Measurements from ENCODE around the gene RAPGEF4. TPM values are rescaled to one million over a fixed set of nuclear protein-coding genes. Genes with fewer than 3 reads are reported as not detected.

The RAPGEF4 gene
- total RNA-seq, 3 donors from 2014 or later = 1.2 to 2.8 (median 2.2) TPM

DNA sequence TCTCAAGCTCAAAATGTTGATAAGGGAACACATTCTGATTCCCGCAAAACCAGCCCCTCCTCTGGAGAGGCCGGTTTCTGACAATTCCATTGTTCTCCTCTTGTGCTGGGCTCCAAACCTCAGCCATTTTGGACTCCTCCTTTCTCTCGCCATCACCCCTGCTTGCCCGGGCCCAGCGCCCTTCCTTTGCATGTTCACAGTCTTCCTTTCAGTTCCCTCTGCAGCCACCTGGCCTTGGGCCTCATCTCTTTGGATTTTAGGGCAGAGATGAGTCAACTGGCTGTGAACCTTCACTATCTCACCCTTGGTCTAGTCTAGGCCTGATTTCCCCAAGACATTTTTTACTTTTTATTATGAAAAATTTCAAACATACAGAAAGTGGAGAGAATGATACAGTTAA is 184.1 kb downstream of the RAPGEF4 start:
- DNase-seq (no peak), ATAC-seq (no peak)
- Histone ChIP-seq H3K4me1 (ENCODE audit: low read depth) (no peaks in the 10 kb centered on the region), H3K36me3 (ENCODE audit: low read depth) (no peaks in the 10 kb centered on the region), H3K4me3 (no peak overlapping the region), H3K9me3 (no peaks in the 10 kb centered on the region)
- TF ChIP-seq, protein P1, sequence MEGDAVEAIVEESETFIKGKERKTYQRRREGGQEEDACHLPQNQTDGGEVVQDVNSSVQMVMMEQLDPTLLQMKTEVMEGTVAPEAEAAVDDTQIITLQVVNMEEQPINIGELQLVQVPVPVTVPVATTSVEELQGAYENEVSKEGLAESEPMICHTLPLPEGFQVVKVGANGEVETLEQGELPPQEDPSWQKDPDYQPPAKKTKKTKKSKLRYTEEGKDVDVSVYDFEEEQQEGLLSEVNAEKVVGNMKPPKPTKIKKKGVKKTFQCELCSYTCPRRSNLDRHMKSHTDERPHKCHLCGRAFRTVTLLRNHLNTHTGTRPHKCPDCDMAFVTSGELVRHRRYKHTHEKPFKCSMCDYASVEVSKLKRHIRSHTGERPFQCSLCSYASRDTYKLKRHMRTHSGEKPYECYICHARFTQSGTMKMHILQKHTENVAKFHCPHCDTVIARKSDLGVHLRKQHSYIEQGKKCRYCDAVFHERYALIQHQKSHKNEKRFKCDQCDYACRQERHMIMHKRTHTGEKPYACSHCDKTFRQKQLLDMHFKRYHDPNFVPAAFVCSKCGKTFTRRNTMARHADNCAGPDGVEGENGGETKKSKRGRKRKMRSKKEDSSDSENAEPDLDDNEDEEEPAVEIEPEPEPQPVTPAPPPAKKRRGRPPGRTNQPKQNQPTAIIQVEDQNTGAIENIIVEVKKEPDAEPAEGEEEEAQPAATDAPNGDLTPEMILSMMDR (IDR thresholded peaks at IDR 0.05) = no peak
- intact Hi-C loops (cut with DNase I, micrococcal nuclease) = no loop called here

DNA sequence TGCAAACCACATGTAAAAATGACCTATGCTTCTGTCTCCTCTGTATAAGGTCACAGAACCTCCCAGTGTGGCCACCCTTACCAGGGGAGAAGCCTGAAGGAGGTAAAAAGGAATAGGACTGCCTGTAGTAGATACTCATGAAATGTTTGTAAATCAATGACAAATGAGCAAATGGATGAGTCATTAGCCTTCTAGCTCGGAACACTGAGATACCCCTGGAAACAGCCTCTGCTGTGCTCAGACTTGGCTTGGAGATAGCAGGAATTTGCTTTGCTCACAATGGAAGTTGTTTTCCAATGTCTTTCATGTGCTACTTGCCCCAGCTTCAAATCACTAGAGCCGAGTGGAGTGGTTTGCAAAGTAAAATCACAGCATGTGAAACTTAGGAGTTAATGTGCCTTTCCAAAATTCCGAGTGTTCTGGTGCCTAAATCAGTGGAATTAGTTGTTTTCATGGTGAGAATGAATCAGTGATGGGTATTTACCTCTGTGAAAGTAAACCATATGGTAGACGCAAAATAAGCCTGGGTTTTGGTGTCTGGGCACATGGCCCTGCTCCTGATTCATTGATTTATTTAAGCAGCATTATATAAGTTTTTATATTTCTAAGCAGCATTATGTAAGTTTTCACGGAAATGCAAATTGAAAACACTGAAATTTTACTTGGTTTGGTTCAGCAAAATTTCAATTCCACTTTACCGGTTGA is 186.0 kb downstream of the RAPGEF4 start:
- Histone ChIP-seq H3K4me1 (ENCODE audit: low read depth) (no peaks in the 10 kb centered on the region), H3K9me3 (no peaks in the 10 kb centered on the region), H3K36me3 (ENCODE audit: low read depth) (no peaks in the 10 kb centered on the region), H3K4me3 (no peak overlapping the region)
- TF ChIP-seq, protein P1 (IDR thresholded peaks at IDR 0.05) = no peak
- DNase-seq = no peak
- intact Hi-C loops (cut with DNase I, micrococcal nuclease) = no loop called here
- no peak for ATAC-seq

DNA sequence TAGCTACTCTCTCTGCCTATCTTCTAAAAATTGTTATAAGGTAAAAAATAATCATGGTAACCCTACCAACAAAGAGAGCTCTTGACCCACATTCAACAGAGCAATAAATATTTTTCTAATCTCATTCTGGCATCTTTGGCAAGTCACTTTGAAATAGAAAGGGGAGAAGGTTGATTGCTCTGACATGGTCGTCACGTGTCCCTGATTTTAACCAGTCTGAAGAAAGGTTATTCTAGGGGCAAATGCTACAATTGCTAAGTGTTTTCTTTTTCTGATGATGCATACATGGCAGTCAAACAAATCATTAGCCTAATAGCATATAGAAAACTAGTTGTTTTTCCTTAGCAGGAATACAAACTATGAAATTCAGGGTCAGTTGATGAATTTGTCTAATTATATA is 186.7 kb downstream of the RAPGEF4 start:
- ATAC-seq (no peak), DNase-seq (no peak)
- TF ChIP-seq, protein P1 (IDR thresholded peaks at IDR 0.05) = no peak
- intact Hi-C loops (cut with DNase I, micrococcal nuclease) = no loop called here
- Histone ChIP-seq H3K36me3 (ENCODE audit: low read depth) (no peaks in the 10 kb centered on the region), H3K4me3 (no peak overlapping the region), H3K4me1 (ENCODE audit: low read depth) (no peaks in the 10 kb centered on the region), H3K9me3 (no peaks in the 10 kb centered on the region)

DNA sequence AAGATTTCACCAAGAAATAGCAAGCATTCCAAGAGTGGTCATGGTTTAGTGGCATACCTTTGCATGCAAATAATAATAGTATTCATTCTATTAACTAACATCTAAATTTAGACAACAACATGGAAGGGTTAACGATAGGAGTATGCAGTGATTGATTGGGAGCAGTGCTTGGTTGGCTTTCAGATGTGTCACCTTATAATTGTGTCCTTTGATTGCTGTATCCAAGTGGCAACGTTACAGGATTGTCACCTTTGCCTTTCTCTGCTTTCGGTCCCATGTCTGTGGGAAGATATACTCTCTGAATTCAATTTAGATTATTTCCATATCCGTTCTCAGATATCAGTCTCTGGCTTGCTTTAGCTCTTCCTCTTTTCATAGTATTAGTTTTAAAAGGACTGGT is 187.2 kb downstream of the RAPGEF4 start:
- H3K9me3 ChIP-seq = no peaks in the 10 kb centered on the region
- DNase-seq (no peak), ATAC-seq (no peak)
- intact Hi-C loops (cut with DNase I, micrococcal nuclease) = no loop called here
- no peaks in the 10 kb centered on the region for H3K4me1 ChIP-seq (ENCODE audit: low read depth)
- TF ChIP-seq, protein P1 (IDR thresholded peaks at IDR 0.05) = no peak
- no peaks in the 10 kb centered on the region for H3K36me3 ChIP-seq (ENCODE audit: low read depth)
- H3K4me3 ChIP-seq = no peak overlapping the region

DNA sequence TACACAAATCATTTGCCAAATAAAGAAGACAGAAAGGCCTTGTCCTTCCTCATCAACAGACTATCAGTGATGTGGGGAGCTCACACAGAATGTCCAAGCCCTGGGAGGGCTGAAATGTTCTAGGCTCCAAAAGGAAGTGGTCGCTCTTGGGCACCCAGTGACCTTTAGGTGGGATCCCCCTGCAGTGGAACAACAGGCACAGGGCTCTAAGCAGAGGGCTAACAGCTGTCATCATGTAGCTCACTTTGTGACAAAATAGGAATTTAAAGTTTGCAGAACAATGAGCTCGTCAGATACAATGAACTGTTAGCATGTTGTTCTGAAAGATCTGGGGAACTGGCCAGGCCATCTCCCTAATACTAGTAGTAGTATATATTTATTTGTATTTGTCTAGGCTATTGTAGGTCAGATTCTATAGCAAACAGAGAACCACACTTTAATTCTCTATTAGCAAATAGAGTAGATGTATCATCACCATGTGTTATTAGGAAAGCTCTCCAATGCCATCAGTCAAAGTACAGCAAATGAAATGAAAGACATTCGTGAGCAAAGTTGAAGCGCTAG is 188.5 kb downstream of the RAPGEF4 start:
- Histone ChIP-seq H3K9me3 (no peaks in the 10 kb centered on the region), H3K4me3 (no peak overlapping the region), H3K36me3 (ENCODE audit: low read depth) (no peaks in the 10 kb centered on the region), H3K4me1 (ENCODE audit: low read depth) (no peaks in the 10 kb centered on the region)
- intact Hi-C loops (cut with DNase I, micrococcal nuclease) = no loop called here
- DNase-seq = no peak
- ATAC-seq = no peak
- TF ChIP-seq, protein P1 (IDR thresholded peaks at IDR 0.05) = no peak

All from mucosa of descending colon (tissue), 3 donors.